ENCODE data around the gene FBXW11. TPM values are rescaled to one million over a fixed set of nuclear protein-coding genes. Genes with fewer than 3 reads are reported as not detected.

FBXW11 gene
- total RNA-seq, 1 experiment from 2014 or later = 85.3 TPM

- Histone ChIP-seq H3K27me3 (ENCODE audit: insufficient read depth, low read length) (no peaks in the 10 kb centered on the region), H2BK20ac (ENCODE audit: low read depth, low read length, poor library complexity, severe bottlenecking) (no peak overlapping the region), H2BK120ac (ENCODE audit: low read depth, low read length, poor library complexity, severe bottlenecking) (no peak overlapping the region), H2AFZ (ENCODE audit: low read length) (no peak overlapping the region), H3K4ac (ENCODE audit: low read depth, low read length) (no peak overlapping the region), H3K27ac (ENCODE audit: insufficient read length, low read depth, low read length) (no peak overlapping the region), H4K5ac (ENCODE audit: insufficient read length, low read depth, low read length) (no peak overlapping the region), H3K4me2 (ENCODE audit: insufficient read depth, insufficient read length, low read length) (no peak overlapping the region), H4K20me1 (ENCODE audit: control insufficient read depth, insufficient read depth, insufficient read length) (no peaks in the 10 kb centered on the region), H3K23ac (ENCODE audit: insufficient read length, low read depth, low read length) (no peak overlapping the region), H3K79me1 (ENCODE audit: insufficient read depth, low read depth, low read length, poor library complexity, severe bottlenecking) (no peaks in the 10 kb centered on the region), H3K56ac (ENCODE audit: insufficient read length, low read depth, low read length) (no peak overlapping the region), H3K9ac (ENCODE audit: extremely low read depth, insufficient read length, low read length) (no peak overlapping the region), H2BK15ac (ENCODE audit: low read depth, low read length) (no peak overlapping the region), H2BK12ac (ENCODE audit: insufficient read length, low read depth, low read length) (no peak overlapping the region), H3T11ph (ENCODE audit: low read length) (no peak overlapping the region), H3K79me2 (ENCODE audit: insufficient read depth, low read length) (no peaks in the 10 kb centered on the region), H3K9me3 (ENCODE audit: control insufficient read depth, low read depth, low read length) (no peaks in the 10 kb centered on the region), H4K91ac (ENCODE audit: insufficient read length, low read depth, low read length) (no peak overlapping the region), H3K23me2 (ENCODE audit: insufficient read length, low read depth, low read length, poor library complexity, severe bottlenecking) (no peaks in the 10 kb centered on the region), H2BK5ac (ENCODE audit: insufficient read length, low read length) (no peak overlapping the region), H3K4me1 (ENCODE audit: insufficient read depth, low read length) (peaks cover 2% of the 10 kb centered on the region; the same call in 1 of the 2 replicates), H4K8ac (replicated peaks; ENCODE audit: insufficient read length, low read depth, low read length) (no peak overlapping the region), H3K14ac (ENCODE audit: insufficient read depth, low read length) (no peak overlapping the region), H2AK5ac (ENCODE audit: insufficient read length, low read length) (no peak overlapping the region), H3K18ac (ENCODE audit: insufficient read length, low read depth, low read length) (no peak overlapping the region)
- H3K9me3 Mint-ChIP-seq = peaks cover 28 to 30% of the 10 kb centered on the region in 2 experiments
- H3K27me3 Mint-ChIP-seq (ENCODE audit: low read depth) = peaks cover 5% of the 10 kb centered on the region
- DNase-seq = no peak
- TF ChIP-seq, protein P1, sequence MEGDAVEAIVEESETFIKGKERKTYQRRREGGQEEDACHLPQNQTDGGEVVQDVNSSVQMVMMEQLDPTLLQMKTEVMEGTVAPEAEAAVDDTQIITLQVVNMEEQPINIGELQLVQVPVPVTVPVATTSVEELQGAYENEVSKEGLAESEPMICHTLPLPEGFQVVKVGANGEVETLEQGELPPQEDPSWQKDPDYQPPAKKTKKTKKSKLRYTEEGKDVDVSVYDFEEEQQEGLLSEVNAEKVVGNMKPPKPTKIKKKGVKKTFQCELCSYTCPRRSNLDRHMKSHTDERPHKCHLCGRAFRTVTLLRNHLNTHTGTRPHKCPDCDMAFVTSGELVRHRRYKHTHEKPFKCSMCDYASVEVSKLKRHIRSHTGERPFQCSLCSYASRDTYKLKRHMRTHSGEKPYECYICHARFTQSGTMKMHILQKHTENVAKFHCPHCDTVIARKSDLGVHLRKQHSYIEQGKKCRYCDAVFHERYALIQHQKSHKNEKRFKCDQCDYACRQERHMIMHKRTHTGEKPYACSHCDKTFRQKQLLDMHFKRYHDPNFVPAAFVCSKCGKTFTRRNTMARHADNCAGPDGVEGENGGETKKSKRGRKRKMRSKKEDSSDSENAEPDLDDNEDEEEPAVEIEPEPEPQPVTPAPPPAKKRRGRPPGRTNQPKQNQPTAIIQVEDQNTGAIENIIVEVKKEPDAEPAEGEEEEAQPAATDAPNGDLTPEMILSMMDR (conservative IDR thresholded peaks at IDR 0.05) = no peak
- WGBS (ENCODE audit: extremely low coverage, insufficient read length, low lambda C conversion rate) = no CpG with 5 or more reads among the region's 2 CpGs
- no peak overlapping the region for H3K4me3 Mint-ChIP-seq
- peaks cover 12 to 14% of the 10 kb centered on the region in 2 experiments for H3K4me1 Mint-ChIP-seq
- H3K36me3 Mint-ChIP-seq (ENCODE audit: insufficient read depth in 1 of 3, low read depth in 3 of 3) = peaks cover 13 to 33% (median 18%) of the 10 kb centered on the region in 3 experiments
- H3K27ac Mint-ChIP-seq = no peak overlapping the region; a peak in 1 of 7 replicates
Observed at GRCh38 chr5:172035049-172035448, 28.6 kb upstream of the FBXW11 start.
